ENCODE measurements around the gene SLIT1. TPM values are rescaled to one million over a fixed set of nuclear protein-coding genes. Genes with fewer than 3 reads are reported as not detected.
"Not testable (repeated sequence)": the region's sequence is repeated elsewhere in the genome, so short reads cannot be mapped to it uniquely, and the experiment has no call there.

SLIT1 gene
- total RNA-seq, 1 donor from 2014 or later, result 55.7 TPM

- peaks cover 7% of the 10 kb centered on the region for H3K4me1 Mint-ChIP-seq (ENCODE audit: unreplicated experiment)
- no peaks in the 10 kb centered on the region for H3K9me3 Mint-ChIP-seq
- TF ChIP-seq CTCF (conservative IDR thresholded peaks at IDR 0.05), result no peak
- no peak for DNase-seq (ENCODE audit: extremely low spot score, unreplicated experiment)
- H3K27ac Mint-ChIP-seq, result no peak overlapping the region
- H3K4me3 Mint-ChIP-seq, result no peak overlapping the region
- H3K36me3 Mint-ChIP-seq, result no peaks in the 10 kb centered on the region
- H3K27me3 Mint-ChIP-seq, result peaks cover 40% of the 10 kb centered on the region
Observed at GRCh38 chr10:97090035-97090434, 95.7 kb downstream of the SLIT1 start.

- no peak for DNase-seq (ENCODE audit: extremely low spot score, unreplicated experiment)
Observed at GRCh38 chr10:97089209-97089870, 96.4 kb downstream of the SLIT1 start.

GRCh38 chr10:97087296-97087695 lies 98.5 kb downstream of the SLIT1 start:
- no peaks in the 10 kb centered on the region for H3K9me3 Mint-ChIP-seq
- no peak for TF ChIP-seq CTCF (conservative IDR thresholded peaks at IDR 0.05)
- no peak overlapping the region for H3K4me3 Mint-ChIP-seq
- peaks cover 7% of the 10 kb centered on the region for H3K4me1 Mint-ChIP-seq (ENCODE audit: unreplicated experiment)
- no peak for DNase-seq (ENCODE audit: extremely low spot score, unreplicated experiment)
- no peaks in the 10 kb centered on the region for H3K36me3 Mint-ChIP-seq
- H3K27me3 Mint-ChIP-seq, result peaks cover 39% of the 10 kb centered on the region
- H3K27ac Mint-ChIP-seq, result no peak overlapping the region

More at GRCh38 chr10:97089209-97089870, 96.4 kb downstream of the SLIT1 start:
- TF ChIP-seq CTCF (conservative IDR thresholded peaks at IDR 0.05), result no peak
- Mint-ChIP-seq H3K27me3 (peaks cover 36% of the 10 kb centered on the region), H3K27ac (no peak overlapping the region), H3K36me3 (no peaks in the 10 kb centered on the region), H3K4me1 (ENCODE audit: unreplicated experiment) (peaks cover 7% of the 10 kb centered on the region), H3K9me3 (no peaks in the 10 kb centered on the region), H3K4me3 (no peak overlapping the region)

GRCh38 chr10:97086530-97086929 lies 99.2 kb downstream of the SLIT1 start:
- Mint-ChIP-seq H3K9me3 (no peaks in the 10 kb centered on the region), H3K36me3 (no peaks in the 10 kb centered on the region), H3K27ac (no peak overlapping the region), H3K27me3 (peaks cover 41% of the 10 kb centered on the region), H3K4me1 (ENCODE audit: unreplicated experiment) (peaks cover 7% of the 10 kb centered on the region), H3K4me3 (no peak overlapping the region)
- DNase-seq (ENCODE audit: extremely low spot score, unreplicated experiment), result no peak
- no peak for TF ChIP-seq CTCF (conservative IDR thresholded peaks at IDR 0.05)

GRCh38 chr10:97083228-97083829 lies 102.4 kb downstream of the SLIT1 start:
- Mint-ChIP-seq H3K9me3 (no peaks in the 10 kb centered on the region), H3K4me3 (no peak overlapping the region), H3K27ac (no peak overlapping the region), H3K4me1 (ENCODE audit: unreplicated experiment) (no peaks in the 10 kb centered on the region), H3K36me3 (no peaks in the 10 kb centered on the region), H3K27me3 (peaks cover 30% of the 10 kb centered on the region)
- no peak for TF ChIP-seq CTCF (conservative IDR thresholded peaks at IDR 0.05)
- DNase-seq (ENCODE audit: extremely low spot score, unreplicated experiment), result no peak

GRCh38 chr10:97082575-97082974 lies 103.2 kb downstream of the SLIT1 start:
- not testable (repeated sequence) for H3K4me1 Mint-ChIP-seq (ENCODE audit: unreplicated experiment); H3K36me3 Mint-ChIP-seq; DNase-seq (ENCODE audit: extremely low spot score, unreplicated experiment); H3K9me3 Mint-ChIP-seq; H3K27ac Mint-ChIP-seq; H3K4me3 Mint-ChIP-seq
- H3K27me3 Mint-ChIP-seq, result peaks cover 28% of the 10 kb centered on the region
